Osteocyte (in vitro differentiated cells): ENCODE data around the gene LMLN. TPM values are rescaled to one million over a fixed set of nuclear protein-coding genes. Genes with fewer than 3 reads are reported as not detected.
"Not testable (repeated sequence)": the region's sequence is repeated elsewhere in the genome, so short reads cannot be mapped to it uniquely, and the experiment has no call there.

ENCODE experiments used
- DNase-seq: peaks from one replicate; pipeline ENCODE4 v3.0.0; 2021; ENCODE audit warnings: mixed read lengths; ENCODE audit not compliant: unreplicated experiment; ENCODE audit errors: extremely low spot score
- H3K27ac Mint-ChIP-seq: one replicate; pipeline ENCODE4 v1.8.0; 2021; ENCODE audit warnings: mild to moderate bottlenecking, mixed read lengths; ENCODE audit not compliant: unreplicated experiment
- H3K27me3 Mint-ChIP-seq: one replicate; pipeline ENCODE4 v1.8.0; 2021; ENCODE audit warnings: mixed read lengths; ENCODE audit not compliant: unreplicated experiment
- H3K36me3 Mint-ChIP-seq: one replicate; pipeline ENCODE4 v1.8.0; 2021; ENCODE audit warnings: mixed read lengths; ENCODE audit not compliant: unreplicated experiment
- H3K4me1 Mint-ChIP-seq: one replicate; pipeline ENCODE4 v1.8.0; 2021; ENCODE audit warnings: mixed read lengths; ENCODE audit not compliant: unreplicated experiment
- H3K4me3 Mint-ChIP-seq: one replicate; pipeline ENCODE4 v1.8.0; 2021; ENCODE audit warnings: mild to moderate bottlenecking, moderate library complexity, mixed read lengths; ENCODE audit not compliant: unreplicated experiment
- H3K9me3 Mint-ChIP-seq: one replicate; pipeline ENCODE4 v1.8.0; 2021; ENCODE audit warnings: mixed read lengths; ENCODE audit not compliant: unreplicated experiment
- CTCF ChIP-seq: fragments of 200-600 bp; sonication (generic); IDR thresholded peaks from 2 replicates; pipeline ENCODE4 v1.5.0; 2021; ENCODE audit warnings: antibody characterized with exemption, mild to moderate bottlenecking, moderate library complexity
- total RNA-seq: library from RNA; stranded (reverse); gene quantifications from 2 replicates; pipeline ENCODE4 v1.2.1, GENCODE V29; 2021

The LMLN gene
- total RNA-seq, 1 donor from 2014 or later = 5.7 TPM

GRCh38 chr3:198048445-198048844 lies 88.4 kb downstream of the LMLN start:
- H3K27ac Mint-ChIP-seq = no peak overlapping the region
- no peaks in the 10 kb centered on the region for H3K36me3 Mint-ChIP-seq
- no peaks in the 10 kb centered on the region for H3K27me3 Mint-ChIP-seq
- H3K4me3 Mint-ChIP-seq = no peak overlapping the region
- peaks cover 9% of the 10 kb centered on the region for H3K9me3 Mint-ChIP-seq
- TF ChIP-seq CTCF = no peak
- no peaks in the 10 kb centered on the region for H3K4me1 Mint-ChIP-seq
- DNase-seq = no peak

GRCh38 chr3:198051836-198052235 lies 91.8 kb downstream of the LMLN start:
- TF ChIP-seq CTCF = no peak
- Mint-ChIP-seq H3K4me1 (no peaks in the 10 kb centered on the region), H3K27ac (no peak overlapping the region), H3K4me3 (no peak overlapping the region), H3K9me3 (peaks cover 9% of the 10 kb centered on the region), H3K27me3 (no peaks in the 10 kb centered on the region), H3K36me3 (no peaks in the 10 kb centered on the region)
- DNase-seq = no peak

- H3K4me1 Mint-ChIP-seq, H3K9me3 Mint-ChIP-seq, H3K4me3 Mint-ChIP-seq, H3K27ac Mint-ChIP-seq, H3K36me3 Mint-ChIP-seq, DNase-seq, H3K27me3 Mint-ChIP-seq: not testable (repeated sequence)
These were observed 93.4 kb downstream of the LMLN start for GRCh38 chr3:198053462-198053861.

GRCh38 chr3:198061119-198062067 lies 101.4 kb downstream of the LMLN start:
- Mint-ChIP-seq H3K9me3 (no peaks in the 10 kb centered on the region), H3K4me3 (no peak overlapping the region), H3K27ac (no peak overlapping the region), H3K36me3 (no peaks in the 10 kb centered on the region), H3K27me3 (peaks cover 25% of the 10 kb centered on the region), H3K4me1 (peaks cover 9% of the 10 kb centered on the region)
- DNase-seq = no peak
- TF ChIP-seq CTCF = no peak

- Mint-ChIP-seq H3K36me3 (no peaks in the 10 kb centered on the region), H3K27me3 (peaks cover 25% of the 10 kb centered on the region), H3K4me1 (peaks cover 8% of the 10 kb centered on the region), H3K9me3 (no peaks in the 10 kb centered on the region), H3K27ac (no peak overlapping the region), H3K4me3 (no peak overlapping the region)
- TF ChIP-seq CTCF = no peak
- DNase-seq = no peak
These were observed 102.0 kb downstream of the LMLN start for GRCh38 chr3:198062068-198062465.
